ENCODE data around the gene PGM5.

The PGM5 gene

GRCh38 chr9:68433531-68434110 lies 77.2 kb downstream of the PGM5 start:
- Mint-ChIP-seq H3K9me3 (no peaks in the 10 kb centered on the region), H3K36me3 (ENCODE audit: low read depth) (no peaks in the 10 kb centered on the region), H3K27ac (no peak overlapping the region), H3K4me3 (no peak overlapping the region), H3K27me3 (no peaks in the 10 kb centered on the region), H3K4me1 (ENCODE audit: low read depth) (no peaks in the 10 kb centered on the region)
- intact Hi-C loops (cut with micrococcal nuclease): no loop called here

GRCh38 chr9:68437785-68438184 lies 81.4 kb downstream of the PGM5 start:
- Mint-ChIP-seq H3K36me3 (ENCODE audit: low read depth) (no peaks in the 10 kb centered on the region), H3K4me1 (ENCODE audit: low read depth) (no peaks in the 10 kb centered on the region), H3K4me3 (no peak overlapping the region), H3K27me3 (no peaks in the 10 kb centered on the region), H3K9me3 (peaks cover 18% of the 10 kb centered on the region), H3K27ac (no peak overlapping the region)
- intact Hi-C loops (cut with micrococcal nuclease): no loop called here

DNA sequence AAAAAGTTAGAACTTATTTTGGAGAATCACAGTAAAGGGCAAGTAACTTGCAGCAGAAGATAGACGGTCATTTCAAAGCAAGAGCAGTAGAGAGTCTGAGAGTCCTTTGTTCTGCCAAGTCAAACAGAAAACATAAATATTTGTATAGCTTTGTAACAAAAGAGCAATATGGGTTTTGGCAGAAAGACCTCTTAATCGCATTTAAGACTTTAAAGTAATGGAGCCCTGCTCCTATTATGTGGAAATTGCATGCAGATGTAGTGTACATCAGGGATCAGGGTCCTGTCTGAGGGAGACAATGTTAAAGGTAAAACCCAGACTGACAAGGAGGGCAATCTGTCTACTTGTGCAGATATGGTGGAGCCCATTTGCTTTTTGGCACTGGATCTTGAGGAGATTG lies 87.2 kb downstream of the PGM5 start:
- Mint-ChIP-seq H3K27me3 (no peaks in the 10 kb centered on the region), H3K9me3 (peaks cover 18% of the 10 kb centered on the region), H3K4me3 (no peak overlapping the region), H3K4me1 (ENCODE audit: low read depth) (no peaks in the 10 kb centered on the region), H3K36me3 (ENCODE audit: low read depth) (no peaks in the 10 kb centered on the region), H3K27ac (no peak overlapping the region)
- intact Hi-C loops (cut with micrococcal nuclease): no loop called here

GRCh38 chr9:68446836-68447235 lies 90.4 kb downstream of the PGM5 start:
- H3K27me3 Mint-ChIP-seq: no peaks in the 10 kb centered on the region
- peaks cover 2% of the 10 kb centered on the region for H3K9me3 Mint-ChIP-seq
- H3K4me1 Mint-ChIP-seq (ENCODE audit: low read depth): no peaks in the 10 kb centered on the region
- no peak overlapping the region for H3K27ac Mint-ChIP-seq
- intact Hi-C loops (cut with micrococcal nuclease): loop anchor here (5.0 kb wide), 1 partner anchor 50 kb away; no protein-coding TSS in a partner anchor
- H3K36me3 Mint-ChIP-seq (ENCODE audit: low read depth): no peaks in the 10 kb centered on the region
- H3K4me3 Mint-ChIP-seq: no peak overlapping the region

GRCh38 chr9:68447611-68448010 lies 91.2 kb downstream of the PGM5 start:
- Mint-ChIP-seq H3K4me3 (no peak overlapping the region), H3K27me3 (no peaks in the 10 kb centered on the region), H3K4me1 (ENCODE audit: low read depth) (no peaks in the 10 kb centered on the region), H3K27ac (no peak overlapping the region), H3K36me3 (ENCODE audit: low read depth) (no peaks in the 10 kb centered on the region), H3K9me3 (no peaks in the 10 kb centered on the region)
- intact Hi-C loops (cut with micrococcal nuclease): loop anchor here (5.0 kb wide), 1 partner anchor 50 kb away; no protein-coding TSS in a partner anchor

DNA sequence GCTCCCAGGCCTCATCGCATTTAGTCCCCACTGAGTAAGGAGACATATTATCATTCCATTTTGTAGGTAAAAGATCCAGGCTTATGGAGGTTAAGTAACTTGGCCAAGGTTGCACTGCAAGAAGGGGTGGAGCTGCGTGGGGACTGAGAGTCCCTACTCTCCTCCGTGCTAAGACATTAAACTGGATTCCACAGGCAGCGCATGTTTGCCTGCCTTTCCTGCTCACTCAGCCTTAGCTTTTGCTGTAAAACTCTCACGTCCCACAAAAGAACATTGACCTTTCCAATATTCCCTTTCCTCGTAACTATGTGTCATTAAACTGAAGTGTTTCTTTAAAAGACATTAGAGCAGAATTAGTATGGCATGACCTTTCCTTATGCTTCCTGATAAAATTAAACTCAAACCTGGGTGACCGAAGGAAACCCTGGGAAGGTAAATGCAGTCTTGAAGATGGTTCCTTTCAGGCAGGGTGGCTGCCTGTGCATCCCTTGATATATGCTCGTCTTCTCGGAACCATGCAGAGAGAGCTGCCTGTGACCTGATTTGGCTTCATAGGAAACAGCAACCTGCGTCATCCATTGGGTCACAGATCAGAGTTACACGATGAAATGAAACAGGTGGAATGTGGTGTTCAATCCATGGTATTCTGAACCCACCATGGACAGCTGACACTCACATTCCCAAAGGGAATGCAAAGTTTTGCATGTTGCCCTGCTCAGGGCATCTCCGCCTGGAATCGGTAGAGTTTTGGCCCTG lies 98.3 kb downstream of the PGM5 start:
- no peaks in the 10 kb centered on the region for H3K4me1 Mint-ChIP-seq (ENCODE audit: low read depth)
- H3K27me3 Mint-ChIP-seq: no peaks in the 10 kb centered on the region
- H3K4me3 Mint-ChIP-seq: no peak overlapping the region
- H3K36me3 Mint-ChIP-seq (ENCODE audit: low read depth): no peaks in the 10 kb centered on the region
- no peak overlapping the region for H3K27ac Mint-ChIP-seq
- H3K9me3 Mint-ChIP-seq: no peaks in the 10 kb centered on the region
- intact Hi-C loops (cut with micrococcal nuclease): no loop called here

DNA sequence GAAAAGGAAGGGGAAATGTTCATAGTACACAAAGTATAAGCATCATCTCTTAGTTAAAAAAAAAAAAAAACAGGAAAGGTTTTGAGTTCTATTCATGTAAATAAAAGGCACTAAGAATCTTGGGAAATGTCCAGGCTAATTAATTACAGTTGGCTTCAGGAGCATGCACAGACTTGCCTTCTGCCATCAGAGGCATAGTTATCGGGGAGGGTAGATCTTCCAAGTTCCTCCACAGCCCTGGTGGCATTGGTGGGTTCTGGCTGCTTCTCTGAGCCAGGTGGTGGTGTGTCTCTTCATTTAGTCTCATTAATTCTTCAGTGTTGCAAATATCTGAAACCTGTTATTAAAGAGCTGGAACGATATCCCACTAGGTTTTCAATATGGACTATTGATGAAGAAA lies 99.0 kb downstream of the PGM5 start:
- Mint-ChIP-seq H3K27me3 (no peaks in the 10 kb centered on the region), H3K4me1 (ENCODE audit: low read depth) (no peaks in the 10 kb centered on the region), H3K4me3 (no peak overlapping the region), H3K36me3 (ENCODE audit: low read depth) (no peaks in the 10 kb centered on the region), H3K9me3 (no peaks in the 10 kb centered on the region), H3K27ac (no peak overlapping the region)
- intact Hi-C loops (cut with micrococcal nuclease): no loop called here

DNA sequence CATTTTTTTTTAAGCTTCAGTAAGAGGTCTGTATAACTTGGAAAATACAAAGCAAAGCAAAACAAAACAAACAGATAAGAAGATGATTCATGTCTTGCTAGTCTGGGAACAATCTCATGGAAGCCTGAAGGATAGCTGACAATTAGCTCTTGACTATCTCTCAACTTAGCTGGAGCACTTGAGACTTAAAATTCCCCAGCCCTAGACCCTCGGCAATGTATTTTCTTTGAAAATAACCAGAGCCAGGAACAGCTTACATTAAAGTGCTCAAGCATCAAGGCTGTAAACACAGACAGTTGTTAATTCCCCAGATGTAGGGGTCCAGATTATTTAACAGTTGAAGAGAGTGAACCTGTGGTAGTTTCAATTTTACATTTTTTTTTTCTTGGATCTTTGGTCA lies 101.4 kb downstream of the PGM5 start:
- Mint-ChIP-seq H3K4me1 (ENCODE audit: low read depth) (no peaks in the 10 kb centered on the region), H3K27me3 (no peaks in the 10 kb centered on the region), H3K27ac (no peak overlapping the region), H3K9me3 (no peaks in the 10 kb centered on the region), H3K36me3 (ENCODE audit: low read depth) (no peaks in the 10 kb centered on the region), H3K4me3 (no peak overlapping the region)
- intact Hi-C loops (cut with micrococcal nuclease): no loop called here

DNA sequence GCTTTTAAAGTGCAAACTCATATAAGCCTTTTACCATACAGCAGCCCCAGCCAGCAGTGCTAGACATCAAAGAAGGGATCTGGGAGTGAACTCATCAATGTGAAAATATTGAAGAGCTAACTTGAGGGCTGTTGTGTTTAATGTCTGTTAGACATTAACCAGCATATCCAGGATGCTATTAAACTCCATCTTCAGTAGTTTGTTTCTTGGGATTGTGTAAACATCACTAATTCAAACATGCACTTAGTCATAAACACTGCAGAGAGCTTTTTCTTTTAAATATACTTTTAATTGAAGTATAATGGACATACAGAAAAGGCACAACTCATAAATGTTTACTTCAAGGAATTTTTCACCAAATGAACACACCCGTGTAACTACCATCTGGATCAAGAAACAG lies 102.5 kb downstream of the PGM5 start:
- intact Hi-C loops (cut with micrococcal nuclease): no loop called here
- H3K4me1 Mint-ChIP-seq (ENCODE audit: low read depth): no peaks in the 10 kb centered on the region
- no peaks in the 10 kb centered on the region for H3K27me3 Mint-ChIP-seq
- no peaks in the 10 kb centered on the region for H3K9me3 Mint-ChIP-seq
- H3K4me3 Mint-ChIP-seq: no peak overlapping the region
- no peak overlapping the region for H3K27ac Mint-ChIP-seq
- H3K36me3 Mint-ChIP-seq (ENCODE audit: low read depth): no peaks in the 10 kb centered on the region

DNA sequence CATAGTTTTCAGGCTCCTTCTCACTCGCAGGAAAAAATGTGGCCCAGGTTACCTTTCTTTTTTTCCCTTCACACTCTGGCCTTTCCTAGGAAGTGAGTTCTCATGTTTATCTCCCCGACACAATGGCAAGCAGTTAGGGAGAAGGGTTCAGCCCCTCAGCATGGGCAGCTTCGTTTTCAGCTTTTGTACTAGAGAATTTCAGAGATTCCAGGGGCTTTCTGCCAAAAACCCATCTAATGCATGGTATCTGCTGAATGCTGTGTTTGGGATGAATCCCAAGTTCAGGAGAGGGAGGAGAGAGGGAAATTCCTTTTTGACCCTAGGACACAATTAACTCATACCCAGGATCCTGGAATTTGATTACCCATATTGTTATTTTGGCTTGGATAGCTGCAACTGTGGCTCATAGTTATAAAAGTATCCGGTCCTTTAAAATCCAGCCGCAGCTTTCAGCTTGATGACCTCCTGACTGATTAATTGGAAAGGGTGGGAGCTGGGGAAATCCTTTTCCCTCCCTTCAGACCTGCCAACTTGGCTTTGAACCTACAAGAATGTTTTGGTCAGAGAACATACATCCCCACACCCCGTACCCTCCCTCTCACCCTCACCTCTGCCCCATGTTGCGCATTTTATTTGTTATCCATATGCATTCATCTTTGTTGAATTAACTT lies 105.8 kb downstream of the PGM5 start:
- Mint-ChIP-seq H3K4me1 (ENCODE audit: low read depth) (no peaks in the 10 kb centered on the region), H3K36me3 (ENCODE audit: low read depth) (no peaks in the 10 kb centered on the region), H3K27ac (no peak overlapping the region), H3K27me3 (no peaks in the 10 kb centered on the region), H3K4me3 (no peak overlapping the region), H3K9me3 (peaks cover 9% of the 10 kb centered on the region)
- intact Hi-C loops (cut with micrococcal nuclease): no loop called here

DNA sequence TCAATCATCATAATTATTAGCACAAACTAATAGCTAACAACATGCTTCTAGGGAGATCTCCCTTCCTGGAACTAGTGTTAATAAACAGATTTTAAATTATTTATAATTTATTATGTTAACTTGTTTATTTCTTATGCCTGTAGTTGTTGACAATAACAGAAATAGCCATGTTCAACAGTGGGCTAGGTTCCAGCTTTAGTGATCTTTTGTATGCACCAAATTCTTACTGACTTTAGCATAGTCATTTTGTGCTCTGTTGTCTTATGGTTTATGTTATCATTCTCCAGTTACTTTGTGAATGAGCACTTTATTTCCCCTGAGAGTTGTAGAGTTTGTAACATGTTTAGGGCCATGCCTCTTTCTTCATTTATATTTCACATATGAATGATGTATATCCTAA lies 113.7 kb downstream of the PGM5 start:
- H3K36me3 Mint-ChIP-seq (ENCODE audit: low read depth): no peaks in the 10 kb centered on the region
- no peaks in the 10 kb centered on the region for H3K4me1 Mint-ChIP-seq (ENCODE audit: low read depth)
- H3K27ac Mint-ChIP-seq: no peak overlapping the region
- intact Hi-C loops (cut with micrococcal nuclease): no loop called here
- peaks cover 9% of the 10 kb centered on the region for H3K9me3 Mint-ChIP-seq
- no peak overlapping the region for H3K4me3 Mint-ChIP-seq
- no peaks in the 10 kb centered on the region for H3K27me3 Mint-ChIP-seq

GRCh38 chr9:68470634-68471033 lies 114.2 kb downstream of the PGM5 start:
- H3K27ac Mint-ChIP-seq: no peak overlapping the region
- no peaks in the 10 kb centered on the region for H3K4me1 Mint-ChIP-seq (ENCODE audit: low read depth)
- no peaks in the 10 kb centered on the region for H3K27me3 Mint-ChIP-seq
- H3K4me3 Mint-ChIP-seq: no peak overlapping the region
- H3K9me3 Mint-ChIP-seq: peaks cover 8% of the 10 kb centered on the region
- intact Hi-C loops (cut with micrococcal nuclease): no loop called here
- no peaks in the 10 kb centered on the region for H3K36me3 Mint-ChIP-seq (ENCODE audit: low read depth)

DNA sequence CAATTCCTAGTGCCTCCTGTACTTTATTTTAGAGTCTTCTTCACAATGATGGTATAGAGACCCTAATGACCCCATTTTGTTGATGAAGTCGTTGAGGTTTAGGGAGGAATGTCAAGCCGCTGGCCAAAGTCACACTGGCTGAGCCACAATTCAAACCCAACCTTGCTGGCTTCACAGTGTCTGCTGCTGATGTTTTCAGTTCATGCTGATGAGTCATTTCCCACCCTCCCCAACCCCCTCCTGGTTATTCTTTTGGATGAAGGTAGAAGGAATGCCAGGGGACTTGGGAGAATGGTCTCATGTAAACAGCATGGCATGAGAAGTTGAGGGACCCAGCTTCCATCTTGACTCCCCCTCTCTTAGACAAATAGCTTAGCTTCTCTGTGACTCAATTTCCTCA lies 115.7 kb downstream of the PGM5 start:
- intact Hi-C loops (cut with micrococcal nuclease): no loop called here
- Mint-ChIP-seq H3K4me1 (ENCODE audit: low read depth) (no peaks in the 10 kb centered on the region), H3K27me3 (no peaks in the 10 kb centered on the region), H3K36me3 (ENCODE audit: low read depth) (no peaks in the 10 kb centered on the region), H3K27ac (no peak overlapping the region), H3K9me3 (no peaks in the 10 kb centered on the region), H3K4me3 (no peak overlapping the region)

- intact Hi-C loops (cut with micrococcal nuclease): no loop called here
- Mint-ChIP-seq H3K4me1 (ENCODE audit: low read depth) (no peaks in the 10 kb centered on the region), H3K4me3 (no peak overlapping the region), H3K27ac (no peak overlapping the region), H3K27me3 (no peaks in the 10 kb centered on the region), H3K9me3 (no peaks in the 10 kb centered on the region), H3K36me3 (ENCODE audit: low read depth) (no peaks in the 10 kb centered on the region)
These were observed 117.4 kb downstream of the PGM5 start for GRCh38 chr9:68473790-68474189.
